Left lung (tissue), 10 donors: ENCODE results near the gene PDK3. TPM values are rescaled to one million over a fixed set of nuclear protein-coding genes. Genes with fewer than 3 reads are reported as not detected.
A peak's percentile ranks its signal among the peaks of the same experiment; 100 is the strongest.

ENCODE experiments used
- ATAC-seq: fragments of 200-7000 bp; cut with Tn5 transposase; one replicate; pipeline ENCODE4 v1.9.1; 2020; ENCODE audit warnings: moderate library complexity
- DNase-seq, 4 donors: peaks; one replicate each; pipeline ENCODE4 v3.0.0-alpha.2; 2013 to 2020
- H3K27ac ChIP-seq, 2 donors: fragments of 200-600 bp; sonication (generic) in 1 of 2; one replicate each; pipeline versions ENCODE4 v1.5.0 to v1.8.0; 2020 to 2021
- H3K27me3 ChIP-seq, 2 donors: fragments of 200-600 bp; sonication (generic) in 1 of 2; one replicate each; pipeline versions ENCODE4 v1.5.0 to v1.8.0; 2020 to 2021
- H3K36me3 ChIP-seq, 2 donors: fragments of 200-600 bp; sonication (generic) in 1 of 2; one replicate each; pipeline versions ENCODE4 v1.5.0 to v1.8.0; 2020 to 2021
- H3K4me1 ChIP-seq, 2 donors: fragments of 200-600 bp; one replicate each; pipeline ENCODE4 v1.8.0; 2021
- H3K4me3 ChIP-seq, 2 donors: fragments of 200-600 bp; sonication (generic) in 1 of 2; one replicate each; pipeline versions ENCODE4 v1.5.0 to v1.8.0; 2020 to 2021; ENCODE audit warnings: mild to moderate bottlenecking in 1 of 2
- H3K9me3 ChIP-seq, 2 donors: fragments of 200-600 bp; sonication (generic) in 1 of 2; one replicate each; pipeline versions ENCODE4 v1.5.0 to v1.8.0; 2020 to 2021
- CTCF ChIP-seq, 2 donors: fragments of 200-600 bp; sonication (generic) in 1 of 2; IDR thresholded peaks; one replicate each; pipeline versions ENCODE4 v1.5.0 to v1.8.0; 2021; ENCODE audit warnings: antibody characterized with exemption in 2 of 2
- intact Hi-C, 2 donors: fragments of 100-400 bp; cut with DNase I; formaldehyde crosslinking; loops; one replicate each; pipeline versions ENCODE4 v1.11.2 to v1.14.2; 2022
- polyA plus RNA-seq, 6 donors: library from polyadenylated mRNA; unstranded; fragments of 120-200 nt; gene quantifications; one replicate each; pipeline ENCODE4 v1.2.1, GENCODE V29; 2013; ENCODE audit not compliant: insufficient read length in 6 of 6
- total RNA-seq, 2 donors: library from RNA; stranded (reverse); fragmentation: NEBNext Ultra II Directional; extraction: Animal tissue kit (Norgen Biotek cat#: 25700); gene quantifications; one replicate each; pipeline ENCODE4 v1.2.1, GENCODE V29; 2021
- donor health status: DM: no; HTN: yes; CAD: no.
- donor health status: DM: no; HTN: no; CAD: no.

The PDK3 gene
- total and polyA plus RNA-seq, 8 donors: 5.0 to 21.2 (median 7.1) TPM

DNA sequence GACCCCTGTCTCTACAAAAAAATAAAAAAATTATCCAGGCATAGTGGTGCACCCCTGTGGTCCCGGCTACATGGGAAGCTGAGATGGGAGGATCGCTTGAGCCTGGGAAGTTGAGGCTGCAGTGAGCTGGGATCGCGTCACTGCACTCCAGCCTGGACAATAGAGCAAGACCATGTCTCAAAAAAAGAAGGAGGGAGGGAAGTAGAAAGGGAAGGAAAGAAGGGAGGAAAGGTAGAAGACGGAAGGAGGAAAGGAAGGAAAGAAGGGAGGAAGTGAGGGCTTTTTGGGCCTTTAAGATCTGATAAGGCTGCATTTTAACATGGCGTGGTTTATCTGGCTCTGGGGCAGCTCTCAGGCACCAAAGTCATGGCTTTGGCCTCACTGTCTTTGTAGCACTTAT is 10.4 kb downstream of the PDK3 start:
- Histone ChIP-seq H3K4me1 (peaks cover 0 to 25% of the 10 kb centered on the region in 2 donors), H3K27ac (no peak overlapping the region), H3K9me3 (no peaks in the 10 kb centered on the region), H3K36me3 (no peaks in the 10 kb centered on the region), H3K27me3 (peaks cover 0 to 7% of the 10 kb centered on the region in 2 donors), H3K4me3 (no peak overlapping the region)
- ATAC-seq: no peak
- DNase-seq: no peak
- TF ChIP-seq CTCF (IDR thresholded peaks at IDR 0.05): no peak
- intact Hi-C loops: no loop called here

- TF ChIP-seq CTCF (IDR thresholded peaks at IDR 0.05): no peak
- no peak overlapping the region for H3K4me3 ChIP-seq
- H3K4me1 ChIP-seq: peaks cover 0 to 31% of the 10 kb centered on the region in 2 donors
- DNase-seq (no peak), ATAC-seq (no peak)
- H3K27ac ChIP-seq: peak overlapping the region; percentile 72 to 85
- no peaks in the 10 kb centered on the region for H3K36me3 ChIP-seq
- no peaks in the 10 kb centered on the region for H3K9me3 ChIP-seq
- intact Hi-C loops: no loop called here
- H3K27me3 ChIP-seq: peaks cover 0 to 7% of the 10 kb centered on the region in 2 donors
These were observed 13.4 kb downstream of the PDK3 start for GRCh38 chrX:24478509-24478908.

DNA sequence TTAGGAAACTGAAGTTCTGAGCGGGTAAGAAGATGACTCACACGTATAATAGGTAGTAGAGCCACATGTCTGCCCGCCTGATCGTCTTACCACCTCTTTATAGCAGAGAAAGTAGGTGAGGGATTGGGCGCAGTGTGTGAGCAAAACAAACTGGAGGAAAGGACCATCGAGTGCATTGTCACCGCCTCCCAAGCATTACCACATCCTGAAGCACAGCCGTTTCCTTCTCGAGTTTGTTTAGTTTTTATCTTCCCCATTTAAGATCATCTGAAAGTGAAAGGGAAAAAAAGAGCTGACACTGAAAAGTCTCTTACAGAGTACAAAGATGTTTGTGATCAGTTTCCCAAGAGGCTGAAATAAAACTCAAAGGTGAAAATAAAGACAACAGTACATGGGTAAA is 14.8 kb downstream of the PDK3 start:
- no peak for TF ChIP-seq CTCF (IDR thresholded peaks at IDR 0.05)
- Histone ChIP-seq H3K4me3 (peak overlapping the region in 1 of 2 donors; percentile 18), H3K9me3 (no peaks in the 10 kb centered on the region), H3K36me3 (no peaks in the 10 kb centered on the region), H3K27ac (peak overlapping the region; percentile 72 to 85), H3K27me3 (peaks cover 0 to 7% of the 10 kb centered on the region in 2 donors), H3K4me1 (peaks cover 0 to 22% of the 10 kb centered on the region in 2 donors)
- intact Hi-C loops: no loop called here
- ATAC-seq (peak; percentile 94), DNase-seq (peak in 1 of 4 donors; percentile 64)

GRCh38 chrX:24480400-24480865 is 15.3 kb downstream of the PDK3 start:
- ATAC-seq (peak; percentile 30), DNase-seq (no peak)
- H3K4me3 ChIP-seq: peak overlapping the region in 1 of 2 donors; percentile 18
- H3K36me3 ChIP-seq: no peaks in the 10 kb centered on the region
- no peaks in the 10 kb centered on the region for H3K9me3 ChIP-seq
- H3K27ac ChIP-seq: peak overlapping the region; percentile 72 to 85
- TF ChIP-seq CTCF (IDR thresholded peaks at IDR 0.05): no peak
- H3K27me3 ChIP-seq: peaks cover 0 to 7% of the 10 kb centered on the region in 2 donors
- H3K4me1 ChIP-seq: peaks cover 0 to 22% of the 10 kb centered on the region in 2 donors
- intact Hi-C loops: no loop called here

DNA sequence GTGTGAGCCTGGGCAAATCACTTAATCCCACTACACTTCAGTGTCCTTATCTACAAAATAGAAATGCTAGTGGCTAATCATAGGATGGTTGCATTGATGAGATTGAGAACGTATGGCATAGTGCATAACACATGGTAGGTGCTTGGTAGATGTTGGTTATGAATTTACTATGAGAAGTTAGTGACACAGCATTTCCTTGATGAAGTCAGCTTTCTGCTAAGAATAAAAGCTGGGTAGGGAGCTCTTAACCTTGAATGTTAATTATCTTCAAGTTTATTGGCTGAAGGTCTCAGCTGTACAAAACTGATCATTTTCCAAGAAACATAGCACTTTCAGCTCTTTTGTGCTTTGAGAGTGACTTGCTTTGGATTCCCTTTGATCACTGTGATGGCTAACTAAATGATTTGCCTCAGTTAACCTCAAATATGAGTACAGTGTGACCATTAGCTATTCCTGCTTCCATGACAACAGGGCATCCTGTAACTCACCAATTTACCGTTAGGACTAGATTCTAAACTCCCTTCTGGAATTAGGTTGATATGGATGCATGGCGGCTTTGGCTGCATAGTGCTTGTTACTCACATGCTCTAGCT is 17.8 kb downstream of the PDK3 start:
- Histone ChIP-seq H3K27ac (no peak overlapping the region), H3K36me3 (no peaks in the 10 kb centered on the region), H3K4me3 (no peak overlapping the region), H3K4me1 (peaks cover 0 to 18% of the 10 kb centered on the region in 2 donors), H3K27me3 (no peaks in the 10 kb centered on the region), H3K9me3 (no peaks in the 10 kb centered on the region)
- TF ChIP-seq CTCF (IDR thresholded peaks at IDR 0.05): no peak
- no peak for ATAC-seq
- intact Hi-C loops: no loop called here
- no peak for DNase-seq
